GM23338 (cell line): ENCODE results near the gene ZNF593OS. TPM values are rescaled to one million over a fixed set of nuclear protein-coding genes. Genes with fewer than 3 reads are reported as not detected.
A peak's percentile ranks its signal among the peaks of the same experiment; 100 is the strongest.

Experiments
- ATAC-seq: fragments of 200-7000 bp; cut with Tn5 transposase; 3 replicates; pipeline ENCODE4 v1.9.1; 2020
- DNase-seq: peaks from one replicate; pipeline ENCODE4 v3.0.0-alpha.2; 2015; ENCODE audit warnings: low spot score
- H2AFZ ChIP-seq: fragments of 200-600 bp; sonication (generic); 2 replicates; pipeline ENCODE4 v1.8.0; 2016; ENCODE audit warnings: antibody characterized with exemption, mild to moderate bottlenecking, moderate library complexity
- H3F3A ChIP-seq: fragments of 200-600 bp; sonication (generic); replicated peaks from 2 replicates; pipeline ENCODE4 v1.8.0; 2017; ENCODE audit warnings: antibody characterized with exemption, mixed run types, low read depth
- H3K27ac ChIP-seq: fragments of 200-600 bp; sonication (generic); 2 replicates; pipeline ENCODE4 v1.6.1; 2016; ENCODE audit warnings: low read depth
- H3K27me3 ChIP-seq: fragments of 200-600 bp; sonication (generic); 2 replicates; pipeline ENCODE4 v1.8.0; 2016; ENCODE audit warnings: mild to moderate bottlenecking, mixed run types, moderate library complexity; ENCODE audit not compliant: insufficient read depth
- H3K36me3 ChIP-seq: fragments of 200-600 bp; sonication (generic); 2 replicates; pipeline ENCODE4 v1.8.0; 2016; ENCODE audit warnings: mild to moderate bottlenecking; ENCODE audit not compliant: insufficient read depth
- H3K4me1 ChIP-seq: fragments of 200-600 bp; sonication (generic); 2 replicates; pipeline ENCODE4 v1.8.0; 2016; ENCODE audit warnings: mild to moderate bottlenecking, moderate library complexity; ENCODE audit not compliant: insufficient read depth
- H3K4me2 ChIP-seq: fragments of 200-600 bp; sonication (generic); 2 replicates; pipeline ENCODE4 v1.7.1; 2017; ENCODE audit warnings: mixed run types
- H3K4me3 ChIP-seq: fragments of 200-600 bp; sonication (generic); 2 replicates; pipeline ENCODE4 v1.6.1; 2016; ENCODE audit warnings: mixed run types
- H3K79me2 ChIP-seq: fragments of 200-600 bp; sonication (generic); replicated peaks from 2 replicates; pipeline ENCODE4 v1.8.0; 2017; ENCODE audit warnings: mild to moderate bottlenecking; ENCODE audit not compliant: insufficient read depth
- H3K9me2 ChIP-seq: fragments of 200-600 bp; sonication (generic); 2 replicates; pipeline ENCODE4 v1.8.0; 2017; ENCODE audit not compliant: insufficient read depth
- H4K20me1 ChIP-seq: fragments of 200-600 bp; sonication (generic); replicated peaks from 2 replicates; pipeline ENCODE4 v1.8.0; 2017; ENCODE audit warnings: mild to moderate bottlenecking; ENCODE audit not compliant: insufficient read depth
- H3K27ac Mint-ChIP-seq: 2 replicates; pipeline ENCODE4 v1.8.0; 2020; ENCODE audit warnings: inconsistent platforms, mild to moderate bottlenecking, moderate library complexity, mixed read lengths
- H3K27me3 Mint-ChIP-seq: 3 replicates; pipeline ENCODE4 v1.8.0; 2022; ENCODE audit warnings: low read depth, mild to moderate bottlenecking, moderate library complexity, mixed read lengths, inconsistent platforms; ENCODE audit not compliant: insufficient read depth, poor library complexity
- H3K36me3 Mint-ChIP-seq: 3 replicates; pipeline ENCODE4 v1.8.0; 2021; ENCODE audit warnings: low read depth, mild to moderate bottlenecking, inconsistent platforms, moderate library complexity, mixed read lengths
- H3K4me1 Mint-ChIP-seq: 3 replicates; pipeline ENCODE4 v1.8.0; 2020; ENCODE audit warnings: mild to moderate bottlenecking, inconsistent platforms, mixed read lengths
- H3K4me3 Mint-ChIP-seq: 3 replicates; pipeline ENCODE4 v1.8.0; 2021; ENCODE audit warnings: moderate library complexity, mild to moderate bottlenecking, inconsistent platforms, mixed read lengths
- H3K9me3 Mint-ChIP-seq: 3 replicates; pipeline ENCODE4 v1.8.0; 2020; ENCODE audit warnings: moderate library complexity, mild to moderate bottlenecking, inconsistent platforms, mixed read lengths
- CREB1 ChIP-seq: fragments of 250-450 bp; sonication (Bioruptor Pico); IDR thresholded peaks from 2 replicates; pipeline ENCODE4 v1.5.0; 2020; ENCODE audit warnings: low read depth, mild to moderate bottlenecking, moderate library complexity
- CTCF ChIP-seq, 2 experiments: fragments of 200-600 bp in 1 of 2; sonication (generic) in 1 of 2; conservative IDR thresholded peaks; 2 replicates each; pipeline versions ENCODE4 v1.5.1 to v1.6.1; 2016 to 2017; ENCODE audit warnings: antibody characterized with exemption in 2 of 2, low read depth in 2 of 2, mild to moderate bottlenecking in 2 of 2, moderate library complexity in 1 of 2
- ETS1 ChIP-seq: IDR thresholded peaks from 2 replicates; pipeline ENCODE4 v1.6.1; 2016; ENCODE audit warnings: antibody characterized with exemption
- EZH2 ChIP-seq: fragments of 200-600 bp; sonication (generic); IDR thresholded peaks from one replicate; pipeline ENCODE4 v1.8.0; 2017; ENCODE audit warnings: antibody characterized with exemption, mild to moderate bottlenecking, low read depth; ENCODE audit not compliant: unreplicated experiment
- EZH2phosphoT487 ChIP-seq: fragments of 200-600 bp; sonication (generic); IDR thresholded peaks from one replicate; pipeline ENCODE4 v1.8.1; 2018; ENCODE audit warnings: antibody characterized with exemption; ENCODE audit not compliant: unreplicated experiment
- JUNB ChIP-seq: IDR thresholded peaks from one replicate; pipeline ENCODE4 v1.6.1; 2016; ENCODE audit warnings: antibody characterized with exemption; ENCODE audit not compliant: unreplicated experiment
- NANOG ChIP-seq: IDR thresholded peaks from 2 replicates; pipeline ENCODE4 v1.6.1; 2016; ENCODE audit warnings: antibody characterized with exemption, borderline replicate concordance
- POLR2AphosphoS5 ChIP-seq: IDR thresholded peaks from 2 replicates; pipeline ENCODE4 v1.6.1; 2016; ENCODE audit warnings: antibody characterized with exemption, low read depth
- REST ChIP-seq: IDR thresholded peaks from one replicate; pipeline ENCODE4 v1.6.1; 2018; ENCODE audit warnings: antibody characterized with exemption; ENCODE audit not compliant: unreplicated experiment
- STAT1 ChIP-seq: IDR thresholded peaks from one replicate; pipeline ENCODE4 v1.6.1; 2016; ENCODE audit warnings: antibody characterized with exemption; ENCODE audit not compliant: unreplicated experiment
- ZNF114 ChIP-seq: fragments of 250-450 bp; sonication (Bioruptor Pico); IDR thresholded peaks from 2 replicates; pipeline ENCODE4 v1.5.0; 2020; ENCODE audit warnings: mild to moderate bottlenecking, moderate library complexity
- ZNF331 ChIP-seq: fragments of 250-450 bp; sonication (Bioruptor Pico); IDR thresholded peaks from 2 replicates; pipeline ENCODE4 v1.5.0; 2020; ENCODE audit warnings: low read depth, mild to moderate bottlenecking, moderate library complexity
- ZNF462 ChIP-seq: fragments of 250-450 bp; sonication (Bioruptor Pico); IDR thresholded peaks from 2 replicates; pipeline ENCODE4 v1.5.0; 2020; ENCODE audit warnings: mild to moderate bottlenecking, moderate library complexity
- polyA plus RNA-seq: library from polyadenylated mRNA; unstranded; fragments of >200 nt; fragmentation: Nextera tagmentation; extraction: Ambion mirVana; gene quantifications from 2 replicates; pipeline ENCODE4 v1.2.1, GENCODE V29; 2016
- total RNA-seq: library from RNA; depleted of rRNA; stranded (reverse); fragments of >200 nt; shearing (Covaris generic); gene quantifications from 2 replicates; pipeline ENCODE4 v1.2.3, GENCODE V29; 2014

ZNF593OS gene
- total and polyA plus RNA-seq, 2 experiments from 2014 or later: 1.1 TPM; not detected in 1

GRCh38 chr1:26155370-26156284, 16.0 kb downstream of the ZNF593OS start:
- Histone ChIP-seq H3K4me3 (peak overlapping the region; percentile 58), H3K36me3 (no peaks in the 10 kb centered on the region), H3K79me2 (no peaks in the 10 kb centered on the region), H3K27me3 (peaks cover 98% of the 10 kb centered on the region), H3K4me2 (peak overlapping the region; percentile 89), H2AFZ (no peak overlapping the region), H3K9me2 (no peaks in the 10 kb centered on the region), H3K27ac (no peak overlapping the region), H4K20me1 (peaks cover 5% of the 10 kb centered on the region; the same call in 1 of the 2 replicates), H3F3A (peaks cover 7% of the 10 kb centered on the region; the same call in 1 of the 2 replicates), H3K4me1 (peaks cover 43% of the 10 kb centered on the region)
- peak; percentile 10 for ATAC-seq
- Mint-ChIP-seq H3K27me3 (peaks cover 74% of the 10 kb centered on the region), H3K27ac (no peak overlapping the region), H3K4me1 (peaks cover 59% of the 10 kb centered on the region), H3K9me3 (no peaks in the 10 kb centered on the region), H3K4me3 (peak overlapping the region; percentile 76), H3K36me3 (no peaks in the 10 kb centered on the region)
- TF ChIP-seq ZNF331 (CRISPR knock-in tag): no peak
- TF ChIP-seq ETS1: no peak
- no peak for TF ChIP-seq EZH2
- no peak for TF ChIP-seq JUNB
- no peak for TF ChIP-seq STAT1
- TF ChIP-seq REST: no peak
- no peak for TF ChIP-seq CREB1 (CRISPR knock-in tag)
- no peak for TF ChIP-seq EZH2phosphoT487
- no peak for TF ChIP-seq ZNF462
- TF ChIP-seq ZNF114 (CRISPR knock-in tag): no peak
- no peak for TF ChIP-seq CTCF (conservative IDR thresholded peaks at IDR 0.05; ENCODE audit: low read depth in 2 of 2)
- no peak for TF ChIP-seq NANOG
- no peak for TF ChIP-seq POLR2AphosphoS5
- DNase-seq: peak; percentile 67
